Measurements from ENCODE around the gene RUNDC1.
"Not testable (repeated sequence)": the region's sequence is repeated elsewhere in the genome, so short reads cannot be mapped to it uniquely, and the experiment has no call there.

The RUNDC1 gene

GRCh38 chr17:42980274-42980765 is at the start of gene RUNDC1:
RUNDC1 (plus strand) TSS chr17:42980565; CDS start chr17:42980577, 12 bp downstream.
- no peak for FAIRE-seq

GRCh38 chr17:42937712-42938596 is 42.4 kb upstream of the RUNDC1 start:
- FAIRE-seq: peak; percentile 84

- FAIRE-seq: no peak
Observed at GRCh38 chr17:42944211-42944610, 36.2 kb upstream of the RUNDC1 start.

- no peak for FAIRE-seq
Observed at GRCh38 chr17:42946812-42947211, 33.6 kb upstream of the RUNDC1 start.

- FAIRE-seq: no peak
Observed at GRCh38 chr17:42950044-42950783, 30.2 kb upstream of the RUNDC1 start.

- FAIRE-seq: no peak
Observed at GRCh38 chr17:42953669-42954068, 26.7 kb upstream of the RUNDC1 start.

GRCh38 chr17:42964161-42964932 is 16.0 kb upstream of the RUNDC1 start, which contains the start of gene AARSD1:
AARSD1 (minus strand) TSS chr17:42964454; CDS start chr17:42964440, 14 bp downstream.
- peak; percentile 84 for FAIRE-seq

GRCh38 chr17:42967925-42968324 is 12.4 kb upstream of the RUNDC1 start:
- no peak for FAIRE-seq

GRCh38 chr17:42969001-42969581 is 11.3 kb upstream of the RUNDC1 start:
- FAIRE-seq: no peak

GRCh38 chr17:42971589-42971988 is 8.8 kb upstream of the RUNDC1 start:
- no peak for FAIRE-seq

- not testable (repeated sequence) for FAIRE-seq
Observed at GRCh38 chr17:42973323-42973722, 7.0 kb upstream of the RUNDC1 start.

- FAIRE-seq: no peak
Observed at GRCh38 chr17:42975265-42975664, 5.1 kb upstream of the RUNDC1 start.

- FAIRE-seq: not testable (repeated sequence)
Observed at GRCh38 chr17:42975701-42976100, 4.7 kb upstream of the RUNDC1 start.

GRCh38 chr17:42979511-42980273 is 673 bp upstream of the RUNDC1 start, which contains the start of gene PTGES3L:
PTGES3L (minus strand) TSS chr17:42980080; CDS start chr17:42980053, 27 bp downstream.
- no peak for FAIRE-seq

GRCh38 chr17:42980766-42981397 is 517 bp downstream of the RUNDC1 start:
- FAIRE-seq: no peak

- no peak for FAIRE-seq
Observed at GRCh38 chr17:42982266-42982665, 1.9 kb downstream of the RUNDC1 start.

- no peak for FAIRE-seq
Observed at GRCh38 chr17:42985225-42985624, 4.9 kb downstream of the RUNDC1 start.

GRCh38 chr17:42989141-42989540 is 8.8 kb downstream of the RUNDC1 start:
- FAIRE-seq: no peak

GRCh38 chr17:42989726-42990652 is 9.6 kb downstream of the RUNDC1 start:
- no peak for FAIRE-seq

- FAIRE-seq: no peak
Observed at GRCh38 chr17:42991471-42991870, 11.1 kb downstream of the RUNDC1 start.
